H1 (cell line): ENCODE data around the gene MECP2. TPM values are rescaled to one million over a fixed set of nuclear protein-coding genes. Genes with fewer than 3 reads are reported as not detected.

Source experiments
- CTCF ChIA-PET: fragments of 300-600 bp; sonication (Branson Sonifier 250); formaldehyde crosslinking; loops from one replicate; lab custom pipeline; 2021; ENCODE audit not compliant: partially characterized antibody; lab: Charles Lee
- POLR2A ChIA-PET: fragments of 300-600 bp; sonication (Branson Sonifier 250); formaldehyde crosslinking; loops from one replicate; lab custom pipeline; 2021; ENCODE audit warnings: inconsistent platforms; ENCODE audit not compliant: partially characterized antibody; lab: Charles Lee
- DNase-seq, 2 experiments: peaks; one replicate each; pipeline versions ENCODE4 v3.0.0 to v3.0.0-alpha.2; 2010 to 2022; ENCODE audit warnings: low spot score in 2 of 2, low read depth in 1 of 2, mixed read lengths in 1 of 2
- FAIRE-seq: peaks from 2 replicates; lab custom pipeline; 2011; peaks lifted over from hg19 to GRCh38; lab: Jason Lieb, UNC
- H2AFZ ChIP-seq: 2 replicates; pipeline ENCODE4 v1.8.1; 2012; ENCODE audit warnings: low read length, inconsistent platforms
- H2AK5ac ChIP-seq: 2 replicates; pipeline ENCODE4 v1.6.1; 2013; ENCODE audit warnings: low read depth, low read length
- H2BK120ac ChIP-seq: replicated peaks from 2 replicates; pipeline ENCODE3; 2013; ENCODE audit warnings: low read depth, low read length, inconsistent platforms
- H2BK12ac ChIP-seq: 2 replicates; pipeline ENCODE4 v1.6.1; 2013; ENCODE audit warnings: low read depth, low read length
- H2BK15ac ChIP-seq: 2 replicates; pipeline ENCODE4 v1.6.1; 2013; ENCODE audit warnings: low read length
- H2BK20ac ChIP-seq: 2 replicates; pipeline ENCODE4 v1.6.1; 2013; ENCODE audit warnings: low read length
- H2BK5ac ChIP-seq: 2 replicates; pipeline ENCODE4 v1.6.1; 2013; ENCODE audit warnings: low read depth, low read length
- H3K14ac ChIP-seq: 2 replicates; pipeline ENCODE4 v1.6.1; 2013; ENCODE audit warnings: inconsistent platforms; ENCODE audit not compliant: insufficient read length
- H3K18ac ChIP-seq: 2 replicates; pipeline ENCODE4 v1.6.1; 2013; ENCODE audit warnings: low read length; ENCODE audit errors: extremely low read depth
- H3K23ac ChIP-seq: 2 replicates; pipeline ENCODE4 v1.6.1; 2013; ENCODE audit warnings: inconsistent platforms; ENCODE audit not compliant: insufficient read length
- H3K23me2 ChIP-seq: 2 replicates; pipeline ENCODE4 v1.6.1; 2013; ENCODE audit warnings: low read depth, low read length
- H3K27ac ChIP-seq: 2 replicates; pipeline ENCODE4 v1.6.1; 2011; ENCODE audit warnings: low read depth, low read length, inconsistent platforms
- H3K27me3 ChIP-seq, 4 experiments: replicated peaks in 1 of 4; 1 replicate in 1 of 4; 2 replicates in 3 of 4; pipeline versions ENCODE4 v1.6.1 to v1.8.1; 2011 to 2013; ENCODE audit warnings: low read length in 3 of 4, mild to moderate bottlenecking in 3 of 4, inconsistent platforms in 2 of 4, mixed read lengths in 2 of 4, moderate library complexity in 1 of 4; ENCODE audit not compliant: control insufficient read depth in 3 of 4, insufficient read depth in 3 of 4; ENCODE audit errors: extremely low read depth in 1 of 4
- H3K36me3 ChIP-seq, 4 experiments: 2 replicates each; pipeline versions ENCODE4 v1.6.1 to v1.8.1; 2011 to 2013; ENCODE audit warnings: mild to moderate bottlenecking in 4 of 4, low read length in 3 of 4, moderate library complexity in 2 of 4, control low read depth in 1 of 4, inconsistent platforms in 1 of 4; ENCODE audit not compliant: insufficient read depth in 4 of 4, control insufficient read depth in 2 of 4
- H3K4ac ChIP-seq: replicated peaks from 2 replicates; pipeline ENCODE3; 2013; ENCODE audit warnings: low read length, low read depth, mixed read lengths, inconsistent platforms; ENCODE audit not compliant: insufficient read length
- H3K4me1 ChIP-seq, 4 experiments: replicated peaks in 1 of 4; 1 replicate in 1 of 4; 2 replicates in 3 of 4; pipeline versions ENCODE4 v1.6.1 to v1.8.1; 2011 to 2013; ENCODE audit warnings: low read length in 3 of 4, inconsistent platforms in 2 of 4, mixed read lengths in 1 of 4; ENCODE audit not compliant: insufficient read depth in 4 of 4, control insufficient read depth in 3 of 4
- H3K4me2 ChIP-seq, 2 experiments: 2 replicates each; pipeline versions ENCODE4 v1.6.1 to v1.8.1; 2011 to 2013; ENCODE audit warnings: low read depth in 2 of 2, low read length in 2 of 2, control low read depth in 1 of 2, inconsistent platforms in 1 of 2, mild to moderate bottlenecking in 1 of 2; ENCODE audit not compliant: insufficient read depth in 1 of 2
- H3K4me3 ChIP-seq, 4 experiments: fragments of 200-600, 300-600 bp in 1 of 4; sonication (generic), shearing (Covaris generic), sonication (Bioruptor Twin) in 1 of 4; 2 replicates each; pipeline versions ENCODE4 v1.5.1 to v1.8.1; 2011 to 2016; ENCODE audit warnings: low read length in 4 of 4, low read depth in 3 of 4, control low read depth in 2 of 4, inconsistent platforms in 2 of 4, mild to moderate bottlenecking in 2 of 4, mixed read lengths in 1 of 4, moderate library complexity in 1 of 4; ENCODE audit not compliant: insufficient read depth in 2 of 4; ENCODE audit errors: extremely low read depth in 1 of 4
- H3K56ac ChIP-seq: replicated peaks from 2 replicates; pipeline ENCODE3; 2013; ENCODE audit warnings: low read depth, mild to moderate bottlenecking, mixed read lengths, low read length, inconsistent platforms; ENCODE audit not compliant: insufficient read length
- H3K79me1 ChIP-seq: 2 replicates; pipeline ENCODE4 v1.6.1; 2013; ENCODE audit warnings: low read depth, low read length, control low read depth
- H3K79me2 ChIP-seq, 2 experiments: 2 replicates each; pipeline versions ENCODE4 v1.6.1 to v1.8.1; 2012 to 2013; ENCODE audit warnings: low read length in 2 of 2, mild to moderate bottlenecking in 2 of 2, inconsistent platforms in 1 of 2; ENCODE audit not compliant: insufficient read depth in 2 of 2, control insufficient read depth in 1 of 2
- H3K9ac ChIP-seq, 4 experiments: replicated peaks in 1 of 4; 1 replicate in 1 of 4; 2 replicates in 3 of 4; pipeline versions ENCODE4 v1.6.1 to v1.8.1; 2011 to 2013; ENCODE audit warnings: low read depth in 3 of 4, low read length in 3 of 4, control low read depth in 2 of 4, mild to moderate bottlenecking in 2 of 4, moderate library complexity in 2 of 4, inconsistent platforms in 1 of 4; ENCODE audit errors: extremely low read depth in 1 of 4
- H3K9me3 ChIP-seq, 2 experiments: 2 replicates each; pipeline versions ENCODE4 v1.6.1 to v1.8.1; 2012 to 2013; ENCODE audit warnings: mild to moderate bottlenecking in 2 of 2, moderate library complexity in 2 of 2, control low read depth in 1 of 2, inconsistent platforms in 1 of 2, low read depth in 1 of 2, low read length in 1 of 2, mixed read lengths in 1 of 2; ENCODE audit not compliant: insufficient read depth in 2 of 2
- H4K20me1 ChIP-seq, 2 experiments: replicated peaks in 1 of 2; 2 replicates each; pipeline versions ENCODE3 to v1.8.1; 2011 to 2013; ENCODE audit warnings: inconsistent platforms in 2 of 2, low read length in 2 of 2, mild to moderate bottlenecking in 1 of 2; ENCODE audit not compliant: insufficient read depth in 2 of 2, control insufficient read depth in 1 of 2
- H4K5ac ChIP-seq: 2 replicates; pipeline ENCODE4 v1.6.1; 2013; ENCODE audit warnings: low read length, low read depth, mixed read lengths, inconsistent platforms; ENCODE audit not compliant: insufficient read length
- H4K8ac ChIP-seq: 2 replicates; pipeline ENCODE4 v1.8.0; 2013; ENCODE audit warnings: mild to moderate bottlenecking, moderate library complexity, low read length, inconsistent platforms; ENCODE audit not compliant: insufficient read depth; ENCODE audit errors: extremely low read depth
- H4K91ac ChIP-seq: replicated peaks from 2 replicates; pipeline ENCODE3; 2013; ENCODE audit warnings: low read length, mixed read lengths, inconsistent platforms; ENCODE audit not compliant: insufficient read length
- ASH2L ChIP-seq: fragments of 200-600, 300-600 bp; sonication (generic); IDR thresholded peaks from one replicate; pipeline ENCODE4 v1.7.1; 2017; ENCODE audit warnings: low read length
- CBX5 ChIP-seq: fragments of 300-800, 300-1000 bp; sonication (generic); IDR thresholded peaks from 2 replicates; pipeline ENCODE4 v1.7.1; 2016; ENCODE audit warnings: antibody characterized with exemption, low read length, low read depth
- CEBPB ChIP-seq: IDR thresholded peaks from 2 replicates; pipeline ENCODE4 v1.6.1; 2012; ENCODE audit warnings: low read depth, low read length
- CHD2 ChIP-seq: IDR thresholded peaks from 2 replicates; pipeline ENCODE4 v1.6.1; 2012; ENCODE audit warnings: low read length, improper control_type of control experiment
- HDAC2 ChIP-seq, 2 experiments: fragments of 300-600 bp in 1 of 2; sonication (generic) in 1 of 2; IDR thresholded peaks; 2 replicates each; pipeline ENCODE4 v1.6.1; 2011 to 2012; ENCODE audit warnings: low read depth in 2 of 2, low read length in 2 of 2, mild to moderate bottlenecking in 2 of 2, moderate library complexity in 2 of 2, borderline replicate concordance in 1 of 2, inconsistent platforms in 1 of 2
- RFX5 ChIP-seq: IDR thresholded peaks from 2 replicates; pipeline ENCODE4 v1.6.1; 2011; ENCODE audit warnings: low read depth, low read length, improper control_type of control experiment, borderline replicate concordance
- SP2 ChIP-seq: IDR thresholded peaks from 2 replicates; pipeline ENCODE4 v1.6.1; 2012; ENCODE audit warnings: mild to moderate bottlenecking, low read length, inconsistent platforms
- SRF ChIP-seq: IDR thresholded peaks from 2 replicates; pipeline ENCODE4 v1.6.1; 2011; ENCODE audit warnings: mild to moderate bottlenecking, low read depth, low read length, moderate library complexity
- WGBS, 2 experiments: shearing (Covaris generic) in 1 of 2; methylation state at CpG; one replicate each; pipeline versions ENCODE4 v1.1.6 to v1.1.7; 2013 to 2015; ENCODE audit warnings: low lambda C conversion rate in 2 of 2, mixed read lengths in 2 of 2, inconsistent platforms in 1 of 2, low coverage in 1 of 2, missing lambda C conversion rate in 1 of 2; ENCODE audit not compliant: insufficient replicate concordance in 2 of 2, insufficient coverage in 1 of 2, insufficient read length in 1 of 2; ENCODE audit errors: extremely low coverage in 1 of 2, missing lambda C conversion rate in 1 of 2; 5-methylcytosine and 5-hydroxymethylcytosine counted together
- polyA plus RNA-seq, 7 experiments: library from polyadenylated mRNA; depleted of rRNA in 3 of 7; stranded (reverse) in 5 of 7; unstranded in 2 of 7; fragments of >200 nt in 5 of 7; fragments of 200-250 nt in 2 of 7; gene quantifications; 1 replicate in 5 of 7; 2 replicates in 1 of 7; 4 replicates in 1 of 7; pipeline versions ENCODE4 v1.2.1 to v1.2.3, GENCODE V29; 2011 to 2013; ENCODE audit warnings: missing spikeins in 2 of 7, mixed read lengths in 2 of 7
- total RNA-seq: library from RNA; stranded (reverse); fragmentation: NEBNext Ultra II Directional; extraction: Animal tissue kit (Norgen Biotek cat#: 25700); gene quantifications from 2 replicates; pipeline ENCODE4 v1.2.1, GENCODE V29; 2021
- TF ChIP-seq, protein P1 (sequence below): IDR thresholded peaks from 2 replicates; pipeline ENCODE4 v1.6.1; 2012; ENCODE audit warnings: inconsistent platforms

The MECP2 gene
- total and polyA plus RNA-seq, 2 of the 8 experiments (the other 6 are each of a cell fraction or from before 2014, with no cell fraction given), result 5.0 to 32.4 TPM

DNA sequence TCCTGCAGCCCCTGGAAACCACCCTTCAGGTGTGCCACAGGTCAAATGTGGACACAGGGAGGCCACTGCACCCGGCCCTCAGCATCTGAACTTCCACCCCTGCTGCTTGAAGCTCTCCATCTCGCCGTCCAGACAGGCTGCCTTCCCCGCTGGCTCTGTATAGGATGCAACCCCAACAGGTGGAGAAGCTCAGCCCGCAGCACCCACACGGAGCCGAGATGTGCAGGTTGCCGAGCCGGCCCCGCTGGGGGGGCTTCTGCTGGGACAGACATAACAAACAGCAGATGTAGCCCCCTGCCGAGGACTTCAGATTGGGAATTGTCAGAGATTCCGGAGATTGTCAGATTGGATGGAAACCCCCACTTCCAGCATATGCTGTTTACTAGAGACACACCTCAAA, 104.4 kb downstream of the MECP2 start:
- Histone ChIP-seq H3K27ac (no peak overlapping the region), H2BK12ac (no peak overlapping the region), H3K27me3 (no peaks in the 10 kb centered on the region), H3K9ac (no peak overlapping the region), H3K79me1 (no peaks in the 10 kb centered on the region), H2AK5ac (no peak overlapping the region), H3K23me2 (no peaks in the 10 kb centered on the region; the same call in 1 of the 2 replicates), H3K4ac (no peak overlapping the region), H4K5ac (no peak overlapping the region), H2BK5ac (no peak overlapping the region), H2BK20ac (no peak overlapping the region), H3K9me3 (no peaks in the 10 kb centered on the region), H4K20me1 (no peaks in the 10 kb centered on the region), H3K4me2 (no peak overlapping the region), H3K18ac (no peak overlapping the region), H2BK120ac (no peak overlapping the region), H3K4me3 (no peak overlapping the region), H2BK15ac (no peak overlapping the region), H4K91ac (no peak overlapping the region), H3K23ac (no peak overlapping the region), H3K79me2 (no peaks in the 10 kb centered on the region), H4K8ac (no peak overlapping the region), H3K56ac (no peak overlapping the region), H2AFZ (no peak overlapping the region), H3K36me3 (no peaks in the 10 kb centered on the region), H3K4me1 (no peaks in the 10 kb centered on the region), H3K14ac (no peak overlapping the region)
- 97% methylated on average over 5 of the region's 12 CpGs; no CpG with 5 or more reads in 1 of the 2 experiments for WGBS, 2 experiments
- TF ChIP-seq RFX5 (no peak), HDAC2 (IDR thresholded peaks at IDR 0.05; ENCODE audit: borderline replicate concordance in 1 of 2, low read depth in 2 of 2, low read length in 2 of 2) (no peak), CEBPB (no peak), SRF (no peak), ASH2L (no peak), CHD2 (no peak), SP2 (no peak), CBX5 (no peak)
- TF ChIP-seq, protein P1, sequence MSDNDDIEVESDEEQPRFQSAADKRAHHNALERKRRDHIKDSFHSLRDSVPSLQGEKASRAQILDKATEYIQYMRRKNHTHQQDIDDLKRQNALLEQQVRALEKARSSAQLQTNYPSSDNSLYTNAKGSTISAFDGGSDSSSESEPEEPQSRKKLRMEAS, result no peak
- POLR2A ChIA-PET, result interaction anchor here (0.9 to 1.1 kb wide), 2 partner anchors 9 to 21 kb away, joined by 3 to 4 read pairs; partner anchors contain the start of gene HCFC1
- FAIRE-seq (no peak), DNase-seq (no peak)
- CTCF ChIA-PET, result interaction anchor here (1.1 kb wide), 1 partner anchor 19 kb away, joined by 4 read pairs; no protein-coding TSS in a partner anchor
